ENCODE data around the gene CAMK2N1.

The CAMK2N1 gene

DNA sequence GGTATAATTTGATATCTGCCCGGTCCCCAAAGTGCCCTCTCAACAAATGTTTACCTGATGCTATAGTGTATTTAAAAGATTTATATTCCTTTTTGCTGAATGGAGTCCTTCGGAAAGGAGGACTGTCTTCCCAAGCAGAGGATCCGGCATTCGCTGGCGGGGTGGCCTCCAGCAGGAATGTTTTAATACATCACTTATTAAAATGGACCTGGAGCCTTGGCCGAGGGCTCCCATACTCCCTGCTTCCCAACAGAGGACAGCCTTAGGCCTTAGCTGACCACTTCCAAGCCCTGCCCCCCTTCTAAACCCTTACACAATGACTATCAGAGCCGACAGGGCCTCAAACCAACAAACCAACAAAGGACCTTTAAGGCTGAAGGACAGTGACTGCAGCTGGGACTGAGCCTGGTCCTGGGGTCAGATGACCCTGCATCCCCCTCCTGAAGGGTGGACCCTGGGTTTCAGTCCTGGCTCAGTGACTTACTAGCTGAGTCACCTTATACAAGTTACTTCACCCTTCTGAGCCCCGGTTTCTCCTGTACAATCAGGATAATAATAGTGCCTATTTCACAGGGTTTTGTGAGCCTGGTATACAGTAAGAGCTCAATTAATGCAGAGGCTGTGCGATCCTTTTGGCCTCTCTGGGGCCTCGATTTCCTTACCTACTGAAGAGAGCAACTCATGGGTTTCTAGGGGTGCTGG is 5.6 kb downstream of the CAMK2N1 start:
- TF ChIP-seq EZH2phosphoT487 (conservative IDR thresholded peaks at IDR 0.05; ENCODE audit: low read length) = no peak
- TF ChIP-seq, protein P1, sequence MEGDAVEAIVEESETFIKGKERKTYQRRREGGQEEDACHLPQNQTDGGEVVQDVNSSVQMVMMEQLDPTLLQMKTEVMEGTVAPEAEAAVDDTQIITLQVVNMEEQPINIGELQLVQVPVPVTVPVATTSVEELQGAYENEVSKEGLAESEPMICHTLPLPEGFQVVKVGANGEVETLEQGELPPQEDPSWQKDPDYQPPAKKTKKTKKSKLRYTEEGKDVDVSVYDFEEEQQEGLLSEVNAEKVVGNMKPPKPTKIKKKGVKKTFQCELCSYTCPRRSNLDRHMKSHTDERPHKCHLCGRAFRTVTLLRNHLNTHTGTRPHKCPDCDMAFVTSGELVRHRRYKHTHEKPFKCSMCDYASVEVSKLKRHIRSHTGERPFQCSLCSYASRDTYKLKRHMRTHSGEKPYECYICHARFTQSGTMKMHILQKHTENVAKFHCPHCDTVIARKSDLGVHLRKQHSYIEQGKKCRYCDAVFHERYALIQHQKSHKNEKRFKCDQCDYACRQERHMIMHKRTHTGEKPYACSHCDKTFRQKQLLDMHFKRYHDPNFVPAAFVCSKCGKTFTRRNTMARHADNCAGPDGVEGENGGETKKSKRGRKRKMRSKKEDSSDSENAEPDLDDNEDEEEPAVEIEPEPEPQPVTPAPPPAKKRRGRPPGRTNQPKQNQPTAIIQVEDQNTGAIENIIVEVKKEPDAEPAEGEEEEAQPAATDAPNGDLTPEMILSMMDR (IDR thresholded peaks at IDR 0.05; ENCODE audit: insufficient read depth, low read length, poor library complexity, severe bottlenecking) = no peak
- Histone ChIP-seq H3K4me2 (ENCODE audit: low read depth, low read length, poor library complexity, severe bottlenecking) (no peak overlapping the region), H3K9me2 (replicated peaks; ENCODE audit: insufficient read depth, low read length) (no peaks in the 10 kb centered on the region), H3K9me3 (ENCODE audit: insufficient read depth, low read length) (no peaks in the 10 kb centered on the region), H3K9ac (ENCODE audit: low read length) (no peak overlapping the region), H3K4me3 (ENCODE audit: insufficient read depth, low read length, poor library complexity, severe bottlenecking) (no peak overlapping the region), H3K27me3 (ENCODE audit: low read length) (no peaks in the 10 kb centered on the region; the same call in 1 of the 2 replicates), H4K20me1 (ENCODE audit: low read depth, low read length) (no peaks in the 10 kb centered on the region), H3K27ac (ENCODE audit: low read depth, low read length) (no peak overlapping the region), H2AFZ (ENCODE audit: low read depth, low read length, severe bottlenecking) (no peak overlapping the region), H3K36me3 (ENCODE audit: low read length) (no peaks in the 10 kb centered on the region), H3F3A (ENCODE audit: insufficient read depth) (no peaks in the 10 kb centered on the region), H3K79me2 (ENCODE audit: insufficient read depth, low read length) (no peaks in the 10 kb centered on the region)

GRCh38 chr1:20479840-20480239 is 6.2 kb downstream of the CAMK2N1 start:
- Histone ChIP-seq H3K36me3 (ENCODE audit: low read length) (no peaks in the 10 kb centered on the region), H3K4me2 (ENCODE audit: low read depth, low read length, poor library complexity, severe bottlenecking) (no peak overlapping the region), H4K20me1 (ENCODE audit: low read depth, low read length) (no peaks in the 10 kb centered on the region), H2AFZ (ENCODE audit: low read depth, low read length, severe bottlenecking) (no peak overlapping the region), H3K9me3 (ENCODE audit: insufficient read depth, low read length) (no peaks in the 10 kb centered on the region), H3K9me2 (replicated peaks; ENCODE audit: insufficient read depth, low read length) (no peaks in the 10 kb centered on the region), H3F3A (ENCODE audit: insufficient read depth) (no peaks in the 10 kb centered on the region), H3K79me2 (ENCODE audit: insufficient read depth, low read length) (no peaks in the 10 kb centered on the region), H3K4me3 (ENCODE audit: insufficient read depth, low read length, poor library complexity, severe bottlenecking) (no peak overlapping the region), H3K27me3 (ENCODE audit: low read length) (no peaks in the 10 kb centered on the region; the same call in 1 of the 2 replicates), H3K9ac (ENCODE audit: low read length) (no peak overlapping the region), H3K27ac (ENCODE audit: low read depth, low read length) (no peak overlapping the region)
- TF ChIP-seq, protein P1 (IDR thresholded peaks at IDR 0.05; ENCODE audit: insufficient read depth, low read length, poor library complexity, severe bottlenecking) = no peak
- no peak for TF ChIP-seq EZH2phosphoT487 (conservative IDR thresholded peaks at IDR 0.05; ENCODE audit: low read length)

DNA sequence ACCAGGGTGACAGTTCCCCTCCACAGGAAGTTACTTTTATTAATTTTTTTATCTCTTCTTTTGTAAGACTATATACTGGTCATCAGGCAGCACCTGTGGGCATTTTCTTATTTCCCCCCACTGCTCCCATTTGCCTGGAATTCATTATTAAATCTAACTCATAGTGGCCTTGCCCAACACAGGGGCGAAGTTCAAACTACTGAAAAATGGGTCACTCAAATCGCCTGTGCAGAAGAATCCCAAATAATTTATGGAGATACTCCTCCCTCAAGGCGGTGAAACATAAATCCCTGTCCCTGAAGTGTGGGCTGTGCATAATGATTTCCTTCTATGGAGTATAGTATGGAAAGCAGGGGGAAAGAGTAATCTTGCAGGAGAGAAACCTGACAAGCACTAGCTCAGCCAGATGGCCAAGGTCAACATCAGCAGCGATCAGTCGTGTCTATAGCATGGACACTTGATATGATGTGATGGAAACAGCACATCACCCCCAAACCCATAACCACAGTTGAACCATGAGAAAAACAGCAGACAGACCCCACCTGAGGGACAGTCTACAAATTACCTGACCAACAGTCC is 7.9 kb downstream of the CAMK2N1 start:
- Histone ChIP-seq H3K36me3 (ENCODE audit: low read length) (no peaks in the 10 kb centered on the region), H3K27me3 (ENCODE audit: low read length) (no peaks in the 10 kb centered on the region; the same call in 1 of the 2 replicates), H3K9ac (ENCODE audit: low read length) (no peak overlapping the region), H4K20me1 (ENCODE audit: low read depth, low read length) (no peaks in the 10 kb centered on the region), H3K79me2 (ENCODE audit: insufficient read depth, low read length) (no peaks in the 10 kb centered on the region), H3K9me3 (ENCODE audit: insufficient read depth, low read length) (no peaks in the 10 kb centered on the region), H3K4me3 (ENCODE audit: insufficient read depth, low read length, poor library complexity, severe bottlenecking) (no peak overlapping the region), H3F3A (ENCODE audit: insufficient read depth) (no peaks in the 10 kb centered on the region), H3K27ac (ENCODE audit: low read depth, low read length) (no peak overlapping the region), H3K4me2 (ENCODE audit: low read depth, low read length, poor library complexity, severe bottlenecking) (no peak overlapping the region), H2AFZ (ENCODE audit: low read depth, low read length, severe bottlenecking) (no peak overlapping the region), H3K9me2 (replicated peaks; ENCODE audit: insufficient read depth, low read length) (no peaks in the 10 kb centered on the region)
- TF ChIP-seq, protein P1 (IDR thresholded peaks at IDR 0.05; ENCODE audit: insufficient read depth, low read length, poor library complexity, severe bottlenecking) = no peak
- no peak for TF ChIP-seq EZH2phosphoT487 (conservative IDR thresholded peaks at IDR 0.05; ENCODE audit: low read length)

Data from SU-DHL-6 (cell line).